ENCODE data around the gene CD6.
"Not testable (repeated sequence)": the region's sequence is repeated elsewhere in the genome, so short reads cannot be mapped to it uniquely, and the experiment has no call there.

Gene CD6

GRCh38 chr11:61053191-61053590 is 81.7 kb downstream of the CD6 start:
- DNase-seq (ENCODE audit: low spot score): no peak

GRCh38 chr11:61054513-61054912 is 83.0 kb downstream of the CD6 start:
- no peak for DNase-seq (ENCODE audit: low spot score)

DNA sequence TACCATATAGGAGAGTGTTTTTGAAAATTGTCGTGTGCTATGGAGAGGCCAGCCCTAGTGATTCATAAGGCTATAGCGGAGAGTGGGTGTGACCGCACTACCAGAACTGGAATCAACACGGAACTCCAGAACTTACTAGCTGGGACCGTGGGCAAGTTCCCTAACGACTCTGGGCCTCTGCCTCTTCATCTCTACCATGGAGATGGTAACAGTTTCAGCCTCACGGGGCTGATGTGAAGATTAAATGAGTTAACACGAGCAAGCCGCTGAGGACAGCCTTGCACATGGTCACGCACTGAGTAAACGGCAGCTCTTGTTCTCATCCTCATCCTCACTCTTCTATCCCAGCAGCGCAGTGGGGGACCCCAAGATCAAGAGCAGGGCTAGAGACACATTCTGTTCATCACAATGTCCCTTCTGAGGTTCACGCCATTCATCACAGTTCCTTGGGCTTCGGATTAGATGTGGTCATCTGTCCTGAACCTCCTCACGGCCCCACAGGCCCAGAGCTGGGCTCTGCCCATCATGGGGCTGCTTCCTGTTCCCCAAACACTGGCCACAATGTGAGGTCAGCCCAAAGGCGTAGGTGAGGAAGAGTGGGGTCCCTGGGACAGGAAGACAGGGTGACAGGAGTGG is 83.6 kb downstream of the CD6 start:
- no peak for DNase-seq (ENCODE audit: low spot score)

DNA sequence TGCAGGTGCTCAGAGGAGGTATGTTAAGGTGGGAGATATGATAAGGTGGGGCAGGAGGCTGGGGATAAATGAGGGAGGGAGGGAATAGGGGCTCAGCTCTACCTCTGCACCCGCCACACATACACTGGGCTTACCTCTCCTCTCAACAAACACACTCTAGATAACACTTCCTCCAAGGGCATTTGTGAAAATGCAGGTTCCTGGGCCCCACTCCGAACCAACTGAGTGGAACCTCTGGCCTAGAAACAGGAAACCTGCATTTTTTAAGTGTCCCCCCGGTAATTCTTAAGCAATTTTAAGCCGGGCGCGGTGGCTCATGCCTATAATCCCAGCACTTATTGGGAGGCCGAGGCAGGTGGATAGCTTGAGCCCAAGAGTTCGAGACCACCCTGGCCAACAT is 84.3 kb downstream of the CD6 start:
- DNase-seq (ENCODE audit: low spot score): no peak

- no peak for DNase-seq (ENCODE audit: low spot score)
Measured at GRCh38 chr11:61056571-61056970, 85.1 kb downstream of the CD6 start.

- no peak for DNase-seq (ENCODE audit: low spot score)
Measured at GRCh38 chr11:61056981-61057380, 85.5 kb downstream of the CD6 start.

GRCh38 chr11:61057615-61058014 is 86.1 kb downstream of the CD6 start:
- DNase-seq (ENCODE audit: low spot score): no peak

DNA sequence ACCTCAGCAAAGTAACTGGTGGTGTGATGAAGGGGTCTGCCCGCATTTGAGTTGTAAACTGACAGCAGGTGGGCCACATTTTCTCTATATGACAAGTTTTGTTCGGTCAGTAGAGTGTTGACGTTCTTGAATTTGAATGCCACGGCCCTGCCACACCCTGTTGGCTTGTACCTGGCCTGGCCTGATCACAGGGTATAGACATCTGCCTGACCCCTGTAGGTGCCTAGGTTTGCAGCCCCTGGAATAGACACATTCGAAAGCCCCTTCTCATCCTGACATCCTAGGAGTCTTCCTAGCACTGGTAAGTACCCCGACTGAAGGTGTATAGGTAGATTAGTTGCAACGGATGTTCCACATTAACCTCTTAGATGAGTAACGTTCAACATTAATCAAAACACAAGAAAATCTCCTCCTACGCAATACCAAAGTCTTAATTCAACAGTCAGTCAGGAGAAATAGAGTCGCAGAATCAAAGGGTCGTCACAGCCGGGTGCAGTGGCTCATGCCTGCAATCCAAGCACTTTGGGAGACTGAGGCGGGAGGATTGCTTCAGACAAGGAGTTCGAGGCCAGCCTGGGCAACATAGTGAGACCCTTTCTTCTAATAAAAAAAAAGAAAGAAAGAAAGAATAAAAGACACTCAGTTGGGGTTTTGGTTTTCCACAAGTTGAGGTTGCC is 87.2 kb downstream of the CD6 start:
- no peak for DNase-seq (ENCODE audit: low spot score)

DNA sequence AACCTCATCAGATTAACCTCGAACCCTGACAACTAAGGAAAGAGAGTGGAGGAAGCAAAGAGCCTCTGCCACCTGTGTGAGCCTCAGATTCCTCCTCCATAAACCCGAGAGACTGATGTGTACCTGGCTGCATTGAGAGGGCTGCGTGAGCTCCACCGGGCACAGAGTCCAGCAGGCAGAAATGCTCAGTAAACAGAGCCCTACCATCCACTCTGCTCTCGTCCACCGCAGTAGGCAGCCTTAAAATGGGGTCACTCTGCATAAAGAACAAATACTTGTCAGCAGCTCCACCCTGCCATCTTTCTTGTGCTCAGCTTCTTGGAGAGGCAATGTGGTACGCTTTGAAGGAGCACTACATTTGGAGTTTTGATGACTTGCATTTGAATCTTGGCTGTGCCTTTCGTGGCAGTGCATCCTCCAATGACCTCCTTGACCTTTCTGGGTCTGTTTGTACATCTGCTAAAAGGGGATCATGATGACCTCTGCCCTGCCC is 87.8 kb downstream of the CD6 start:
- DNase-seq (ENCODE audit: low spot score): no peak

- no peak for DNase-seq (ENCODE audit: low spot score)
Measured at GRCh38 chr11:61061081-61061826, 89.8 kb downstream of the CD6 start.

DNA sequence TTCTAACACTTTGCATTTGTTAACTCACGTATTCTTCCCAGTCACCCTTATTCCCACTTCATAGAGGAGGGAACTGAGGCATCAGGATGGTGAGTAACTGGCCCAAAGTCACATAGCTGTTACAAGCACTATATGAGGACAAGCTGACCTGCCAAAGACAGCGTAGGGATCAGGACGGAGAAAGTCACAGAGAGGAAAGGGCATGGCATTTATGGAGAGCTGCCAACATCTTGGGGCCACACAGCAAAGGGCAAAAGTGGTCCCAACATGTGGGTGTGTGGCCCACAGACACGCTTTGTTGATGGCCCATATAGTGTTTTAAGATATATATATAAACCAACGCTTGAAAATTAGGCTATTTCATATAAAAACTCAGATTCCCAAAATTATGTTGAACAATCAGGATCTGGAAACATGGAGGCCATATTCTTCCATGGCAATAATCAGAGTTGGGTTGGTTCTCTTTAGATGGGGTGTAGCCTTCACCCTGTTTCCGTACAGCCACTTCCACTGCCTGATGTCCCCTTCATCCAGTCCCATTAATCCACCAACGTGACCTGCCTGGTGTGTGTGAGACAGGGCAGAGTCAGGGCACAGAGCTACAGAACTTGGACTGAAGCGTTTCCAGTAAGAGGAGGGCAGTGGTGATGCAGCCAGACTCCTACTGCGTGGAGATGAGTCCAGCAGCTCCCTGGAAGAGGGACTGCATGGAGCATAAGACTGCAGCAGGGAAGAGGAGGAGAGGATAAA is 90.9 kb downstream of the CD6 start:
- no peak for DNase-seq (ENCODE audit: low spot score)

DNA sequence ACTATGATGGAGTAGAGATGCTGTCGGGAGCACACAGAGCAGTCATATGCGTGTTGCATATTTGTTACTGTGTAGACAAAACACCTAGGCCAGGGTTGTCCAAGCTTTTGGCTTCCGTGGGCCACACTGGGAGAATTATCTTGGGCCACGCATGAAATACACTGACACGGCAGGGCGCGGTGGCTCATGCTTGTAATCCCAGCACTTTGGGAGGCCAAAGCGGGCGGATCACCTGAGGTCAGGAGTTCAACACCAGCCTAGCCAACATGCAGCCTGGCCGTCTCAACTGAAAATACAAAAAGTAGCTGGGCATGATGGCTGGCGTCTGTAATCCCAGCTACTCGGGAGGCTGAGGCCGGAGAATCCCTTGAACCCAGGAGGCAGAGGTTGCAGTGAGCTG is 93.8 kb downstream of the CD6 start:
- DNase-seq (ENCODE audit: low spot score): not testable (repeated sequence)

GRCh38 chr11:61065955-61066638 is 94.6 kb downstream of the CD6 start:
- DNase-seq (ENCODE audit: low spot score): no peak

- no peak for DNase-seq (ENCODE audit: low spot score)
Measured at GRCh38 chr11:61066645-61067044, 95.2 kb downstream of the CD6 start.

- peak; percentile 14 for DNase-seq (ENCODE audit: low spot score)
Measured at GRCh38 chr11:61067782-61068446, 96.4 kb downstream of the CD6 start.

- no peak for DNase-seq (ENCODE audit: low spot score)
Measured at GRCh38 chr11:61068581-61068980, 97.1 kb downstream of the CD6 start.

DNA sequence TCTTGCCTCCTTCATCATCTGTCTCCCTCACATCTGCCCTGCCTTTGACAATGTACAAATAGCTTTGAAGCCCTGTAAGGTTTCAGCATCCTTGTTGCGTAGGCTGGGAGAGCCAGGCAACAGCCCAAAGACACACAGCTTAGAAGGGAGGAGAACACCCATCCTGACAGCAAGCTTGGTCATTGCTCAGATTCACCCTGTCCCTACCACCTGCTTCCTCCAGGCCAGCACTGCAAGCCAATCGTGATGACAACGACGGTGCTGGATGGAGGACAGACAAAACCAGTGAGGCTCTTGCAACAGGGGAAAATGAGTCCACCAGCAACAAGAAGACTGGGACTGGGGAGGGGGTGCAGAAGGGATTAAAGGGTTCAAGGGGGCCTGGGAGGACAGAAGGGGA is 97.9 kb downstream of the CD6 start:
- DNase-seq (ENCODE audit: low spot score): no peak

Measured in cerebellar cortex (tissue), 1 donor.